Stimulated activated CD8-positive, alpha-beta memory T cell treated with anti-CD3 and anti-CD28 coated beads, Interleukin-15, amount 100 ng/mL, for 4 hours (primary cell): ENCODE results near the gene SOAT1.

Experiments used
- DNase-seq, 2 donors: peaks; one replicate each; pipeline ENCODE4 v3.0.0-alpha.2; 2020; ENCODE audit warnings: low read depth in 2 of 2

Gene SOAT1

DNA sequence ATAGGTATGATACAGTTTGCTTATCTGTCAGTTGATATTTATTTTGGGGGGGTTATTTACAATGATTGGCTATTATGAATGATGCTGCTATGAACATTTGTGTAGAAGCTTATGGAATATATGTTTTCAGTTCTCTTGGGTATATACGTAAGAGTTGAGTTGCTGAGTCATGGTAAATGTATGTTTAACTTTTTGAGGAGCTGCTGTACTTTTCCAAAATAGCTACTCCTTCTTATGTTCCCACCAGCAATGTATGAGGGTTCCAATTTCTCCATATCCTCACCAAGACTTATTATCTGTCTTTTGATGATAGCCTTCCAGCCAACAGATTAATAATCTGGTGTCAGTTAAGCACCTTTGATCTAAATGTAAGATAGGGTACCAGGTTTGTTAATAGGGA lies 11.9 kb downstream of the SOAT1 start:
- DNase-seq = no peak

DNA sequence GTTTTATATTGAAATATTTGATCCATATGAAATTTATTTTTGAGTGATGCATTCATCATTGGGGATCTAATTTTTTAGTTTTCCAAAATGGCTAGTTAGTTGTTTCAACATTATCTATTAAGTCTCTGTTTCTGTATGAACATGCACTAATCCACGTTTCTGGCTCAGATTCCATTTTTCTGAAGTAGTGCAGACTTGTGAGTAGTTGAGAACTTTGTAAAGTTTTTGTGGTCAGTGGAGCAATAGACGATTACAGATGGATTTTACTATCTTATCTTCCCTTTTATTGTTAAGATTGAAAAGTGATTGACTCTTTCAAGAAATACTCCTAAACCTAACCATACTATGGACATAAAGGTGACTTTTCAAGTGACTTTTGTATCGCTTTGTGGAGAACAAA lies 16.7 kb downstream of the SOAT1 start:
- no peak for DNase-seq

DNA sequence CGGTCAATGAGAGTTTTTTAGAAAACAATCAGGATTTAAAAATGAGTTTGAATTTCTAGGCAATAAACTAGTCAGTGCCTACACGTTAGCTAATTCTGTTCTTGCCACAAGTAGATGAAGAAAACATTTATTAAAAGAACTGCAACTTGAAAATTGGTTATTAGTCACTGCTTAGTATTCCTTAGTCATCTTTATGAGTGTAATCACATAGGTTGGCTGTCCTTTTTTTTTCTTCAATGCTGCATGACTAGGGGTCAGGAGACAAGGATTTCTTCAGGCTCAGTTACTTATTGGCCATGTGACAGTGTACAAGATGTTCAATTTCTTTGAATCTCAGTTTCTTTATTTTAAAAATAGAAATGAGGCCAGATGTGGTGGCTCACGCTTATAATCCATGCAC lies 17.1 kb downstream of the SOAT1 start:
- DNase-seq = no peak

DNA sequence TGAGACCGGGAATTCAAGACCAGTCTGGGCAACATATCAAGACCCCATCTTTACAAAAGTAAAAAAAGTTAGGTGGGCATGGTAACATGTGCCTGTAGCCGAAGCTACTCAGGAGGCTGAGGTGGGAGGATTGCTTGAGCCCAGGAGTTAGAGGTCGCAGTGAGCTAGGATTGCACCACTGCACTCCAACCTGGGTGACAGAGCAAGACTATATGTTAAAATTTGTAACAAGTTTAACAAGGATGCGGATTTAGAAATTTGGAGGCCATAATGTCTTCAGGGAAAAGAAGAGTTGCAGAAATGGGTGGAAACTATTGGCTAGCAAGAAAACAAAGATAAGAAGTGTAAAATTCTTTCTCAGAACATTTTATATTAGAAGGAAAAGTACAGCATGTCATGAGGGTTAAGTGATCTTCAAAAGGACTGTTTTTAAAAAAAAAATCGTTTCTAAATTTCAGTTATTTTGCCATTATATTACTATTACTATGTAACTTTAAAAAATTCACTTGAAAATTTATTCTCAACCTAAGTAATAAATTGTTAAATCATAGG lies 17.6 kb downstream of the SOAT1 start:
- no peak for DNase-seq

DNA sequence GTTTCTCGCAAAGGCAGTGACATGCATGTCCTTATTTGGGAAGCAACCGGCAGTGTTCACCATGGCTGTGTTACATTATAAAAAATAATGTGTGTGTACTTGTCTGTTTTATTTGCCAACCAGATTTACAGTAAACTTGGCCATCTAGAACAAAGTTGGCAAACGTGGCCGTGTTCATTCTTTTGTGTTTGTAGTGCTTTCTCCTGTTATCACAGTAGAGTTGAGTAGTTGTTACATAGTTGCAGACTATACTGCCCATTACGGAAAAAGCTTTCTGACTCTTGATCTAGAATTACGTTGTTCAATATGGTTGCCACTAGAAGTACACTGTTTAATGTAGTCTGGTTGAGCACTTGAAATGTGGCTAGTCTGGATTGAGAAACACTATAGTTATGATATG lies 19.4 kb downstream of the SOAT1 start:
- DNase-seq = no peak

DNA sequence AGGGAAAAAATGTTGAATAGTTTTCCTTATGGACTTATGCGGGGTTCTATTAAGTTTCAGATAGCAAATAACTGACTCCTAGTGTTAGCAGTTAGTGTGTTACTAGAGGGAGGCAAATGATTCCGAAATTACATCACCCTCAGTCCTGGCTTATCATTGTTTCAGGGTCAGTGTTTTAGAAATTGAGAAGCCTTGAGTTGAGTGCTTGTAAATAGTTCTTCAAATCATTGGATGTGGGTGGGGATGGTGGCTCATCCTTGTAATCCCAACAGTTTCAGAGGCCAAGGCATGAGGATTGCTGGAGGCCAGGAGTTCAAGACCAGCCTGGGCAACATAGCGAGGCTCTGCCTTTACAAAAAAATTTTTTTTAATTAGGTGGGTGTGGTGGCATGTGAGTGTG lies 21.3 kb downstream of the SOAT1 start:
- no peak for DNase-seq

DNA sequence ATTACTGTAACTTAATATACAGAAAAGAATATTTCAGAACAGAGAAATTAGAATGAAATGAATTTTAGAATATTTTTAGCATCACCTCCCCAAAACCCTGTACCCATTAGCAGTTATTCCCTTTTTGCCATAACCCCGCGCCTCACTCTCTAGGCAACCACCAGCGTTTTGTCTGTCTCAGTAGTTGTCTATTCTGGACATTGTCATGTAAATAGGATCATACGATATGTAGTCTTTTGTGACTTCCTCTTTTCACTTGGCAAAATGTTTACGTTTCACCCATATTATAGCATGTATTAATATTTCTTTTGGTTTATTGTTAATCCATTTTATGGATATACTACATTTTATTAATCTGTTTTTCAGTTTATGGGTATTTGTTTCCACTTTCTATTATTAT lies 24.9 kb downstream of the SOAT1 start:
- no peak for DNase-seq

DNA sequence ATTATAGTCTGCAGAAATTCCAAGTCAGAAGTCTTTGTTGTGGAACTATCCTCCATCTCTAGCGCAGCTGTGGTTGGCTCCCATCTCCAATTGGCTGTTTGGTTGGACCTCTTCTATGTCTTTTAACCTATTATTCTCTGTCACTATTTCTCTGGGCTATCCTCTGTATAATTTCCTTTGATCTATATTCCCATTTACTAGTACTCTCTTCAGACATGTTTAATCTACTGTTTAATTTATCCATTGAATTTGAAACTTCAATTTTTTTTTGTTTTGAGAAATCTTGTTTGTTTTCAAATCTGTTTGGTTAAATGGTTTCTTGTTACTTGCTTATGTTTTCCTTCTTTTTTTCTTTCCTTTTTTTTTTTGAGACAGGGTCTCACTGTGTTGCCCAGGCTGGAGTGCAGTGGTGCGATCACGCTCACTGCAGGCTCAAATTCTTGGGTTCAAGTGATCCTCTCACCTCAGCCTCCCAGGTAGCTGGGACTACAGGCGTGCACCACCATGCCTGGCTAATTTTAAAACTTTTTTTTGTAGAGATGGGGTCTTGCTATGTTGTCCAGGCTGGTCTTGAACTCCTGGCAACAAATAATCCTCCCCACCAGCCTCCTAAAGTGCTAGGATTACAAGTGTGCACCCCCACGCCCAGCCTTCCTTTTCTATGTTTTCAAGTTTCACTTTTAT lies 28.1 kb downstream of the SOAT1 start:
- no peak for DNase-seq

DNA sequence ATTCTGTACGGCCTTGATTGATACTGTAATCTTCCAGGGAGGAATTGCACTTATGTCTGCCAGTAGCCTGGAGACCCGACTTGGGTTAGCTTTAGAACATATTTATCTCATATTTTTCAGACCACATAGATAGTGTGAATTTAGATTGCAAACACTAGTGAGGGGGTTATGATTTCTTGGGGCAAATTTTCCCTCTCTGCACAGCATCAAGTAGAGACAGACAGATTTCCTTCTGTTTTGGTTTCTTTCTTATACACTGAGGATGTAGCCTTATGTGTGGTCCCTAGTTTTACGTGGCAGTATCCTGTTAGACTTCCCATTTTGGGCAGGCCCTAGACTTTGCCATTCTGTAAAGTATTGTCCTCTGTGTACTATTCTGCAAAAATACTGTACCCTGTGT lies 29.0 kb downstream of the SOAT1 start:
- DNase-seq = no peak

DNA sequence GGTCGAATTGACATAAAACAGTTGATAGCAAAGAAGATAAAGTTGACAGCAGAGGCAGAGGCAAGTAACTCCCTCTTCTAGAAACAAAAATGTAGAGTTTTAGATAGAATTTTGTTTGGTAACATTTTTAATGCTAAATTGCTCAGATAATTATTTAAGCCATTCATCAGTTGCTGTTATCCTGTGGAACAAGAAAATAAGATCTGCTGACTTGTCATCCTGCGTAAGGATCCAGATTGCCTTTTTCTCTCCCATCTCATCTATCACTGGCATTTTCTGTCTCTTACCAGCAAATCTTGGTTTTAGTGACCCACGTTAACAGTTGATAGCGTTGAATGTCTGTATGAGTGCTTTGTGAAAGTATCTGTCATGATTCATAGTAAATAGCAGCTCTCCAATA lies 29.8 kb downstream of the SOAT1 start:
- no peak for DNase-seq

DNA sequence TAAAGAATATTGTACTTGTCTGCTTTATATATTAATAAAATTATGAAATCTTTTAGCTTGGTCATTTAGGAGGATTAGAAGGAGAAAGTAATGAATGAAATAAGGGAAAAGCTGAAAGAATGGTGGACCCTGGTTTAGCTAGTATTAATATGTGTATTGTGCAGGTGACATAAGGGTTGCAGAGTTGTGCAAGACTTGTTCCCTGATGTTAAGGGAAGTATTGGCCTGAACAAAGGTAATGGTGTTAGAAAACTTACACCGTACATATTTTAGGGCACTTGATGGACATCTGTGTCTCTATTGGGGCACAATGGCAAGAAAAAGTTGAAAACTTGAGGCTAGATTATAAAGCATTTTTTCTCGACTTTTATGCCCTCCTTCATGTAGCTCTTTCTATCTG lies 32.2 kb downstream of the SOAT1 start:
- no peak for DNase-seq

DNA sequence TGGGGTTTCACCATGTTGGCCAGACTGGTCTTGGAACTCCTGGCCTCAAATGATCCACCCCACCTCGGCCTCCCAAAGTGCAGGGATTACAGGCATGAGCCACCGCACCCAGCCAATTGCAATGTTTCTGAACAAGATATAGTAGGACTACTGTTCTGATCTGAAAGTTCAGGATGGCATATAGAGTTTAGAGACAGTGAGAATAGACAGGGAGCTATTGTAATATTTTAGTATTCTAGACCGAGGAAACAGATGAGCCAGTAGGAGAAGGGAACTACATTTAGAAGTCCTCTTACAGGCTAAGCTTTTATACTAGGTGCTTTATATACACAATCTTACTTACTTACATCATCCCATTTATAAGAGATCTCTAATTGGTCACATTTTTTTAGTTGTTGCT lies 33.1 kb downstream of the SOAT1 start:
- DNase-seq = no peak

DNA sequence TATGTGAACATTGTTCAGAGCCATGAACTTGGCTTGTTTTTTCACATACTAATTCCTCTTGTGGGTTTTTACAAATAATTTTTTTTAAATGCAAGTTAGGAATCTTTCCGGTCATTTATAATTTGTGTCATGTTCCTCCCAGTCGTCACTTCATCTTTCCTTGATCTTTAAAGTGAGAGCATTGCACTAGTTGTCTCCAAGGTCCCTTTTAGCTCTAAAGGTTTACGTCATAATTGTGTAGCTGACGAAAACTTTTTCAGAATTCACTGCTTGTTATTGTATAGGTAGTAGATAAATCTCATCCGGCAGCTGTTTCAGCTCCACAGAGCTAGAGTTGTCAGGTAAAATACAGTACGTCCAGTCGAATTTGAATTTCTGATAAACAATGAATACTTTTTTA lies 33.6 kb downstream of the SOAT1 start:
- DNase-seq = no peak

DNA sequence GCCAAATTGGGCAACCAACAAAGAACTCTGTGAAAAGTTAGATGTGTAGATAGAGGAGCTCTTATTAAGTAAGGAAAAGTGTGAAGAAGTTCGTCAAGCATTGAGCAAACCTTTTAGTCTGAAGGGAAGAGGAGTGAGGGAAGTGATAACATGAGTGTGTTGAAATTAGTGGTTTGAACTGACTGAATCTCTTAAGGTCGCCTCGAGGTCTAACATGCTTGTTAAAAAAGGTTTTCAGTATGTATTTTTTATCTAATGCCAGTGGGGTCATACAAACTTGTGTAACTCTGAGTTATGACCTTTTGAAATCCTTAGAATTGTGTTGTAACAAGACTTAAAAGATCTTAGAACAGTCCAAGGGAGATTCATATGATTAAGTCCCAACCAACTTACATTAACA lies 34.1 kb downstream of the SOAT1 start:
- no peak for DNase-seq

DNA sequence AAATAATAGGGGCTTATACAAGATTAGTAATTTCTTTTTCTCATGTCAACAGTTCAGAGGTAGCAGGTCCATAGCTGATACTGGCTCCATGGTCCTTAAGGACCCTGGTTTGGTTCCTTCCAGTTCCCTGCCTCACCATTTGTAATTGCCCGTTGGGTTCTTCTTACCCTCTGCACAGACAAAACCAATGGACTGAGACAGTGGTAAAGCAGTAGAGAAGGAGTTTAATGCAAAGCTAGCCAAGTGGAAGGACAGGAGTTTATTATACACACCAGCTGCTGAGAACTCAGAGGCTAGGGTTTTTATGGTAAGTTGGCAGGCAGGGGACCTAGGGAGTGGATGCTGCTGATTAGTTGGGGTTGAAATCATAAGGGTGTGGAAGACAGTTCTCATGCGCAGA lies 36.3 kb downstream of the SOAT1 start:
- DNase-seq = no peak

DNA sequence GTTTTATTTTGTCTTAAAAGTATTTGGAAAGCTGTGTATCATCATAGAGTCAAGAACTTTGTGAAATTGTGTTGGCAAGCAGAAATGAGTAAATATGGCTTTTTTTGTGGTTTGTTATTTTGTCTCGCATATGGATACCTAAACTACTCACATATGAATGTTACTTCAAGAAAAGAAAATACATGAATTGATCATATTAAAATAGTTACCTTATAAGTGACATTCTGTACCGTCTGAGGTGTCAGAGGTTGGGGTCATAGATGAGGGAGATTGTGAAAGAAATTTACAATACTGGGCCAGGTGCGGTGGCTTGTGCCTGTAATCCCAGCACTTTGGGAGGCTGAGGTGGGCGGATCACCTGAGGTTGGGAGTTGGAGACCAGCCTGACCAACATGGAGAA lies 40.8 kb downstream of the SOAT1 start:
- no peak for DNase-seq

DNA sequence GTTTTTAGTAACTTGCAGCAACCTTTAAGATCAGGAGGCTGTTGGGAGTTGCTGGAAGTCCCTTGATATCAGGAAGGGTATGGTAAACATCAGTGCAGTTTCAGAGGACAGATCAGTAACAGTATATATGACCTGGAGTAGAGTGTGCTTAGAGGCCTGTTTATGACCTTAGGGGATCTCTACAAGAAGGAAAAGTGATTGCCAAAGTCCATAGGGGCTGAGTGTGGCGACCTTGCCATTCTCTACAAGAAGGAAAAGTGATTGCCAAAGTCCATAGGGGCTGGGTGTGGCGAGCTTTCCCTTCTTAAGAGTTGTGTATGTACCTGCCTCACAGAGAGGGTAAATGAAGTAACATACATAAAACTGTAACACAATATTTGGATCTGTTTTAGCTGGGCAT lies 43.7 kb downstream of the SOAT1 start:
- DNase-seq = no peak

DNA sequence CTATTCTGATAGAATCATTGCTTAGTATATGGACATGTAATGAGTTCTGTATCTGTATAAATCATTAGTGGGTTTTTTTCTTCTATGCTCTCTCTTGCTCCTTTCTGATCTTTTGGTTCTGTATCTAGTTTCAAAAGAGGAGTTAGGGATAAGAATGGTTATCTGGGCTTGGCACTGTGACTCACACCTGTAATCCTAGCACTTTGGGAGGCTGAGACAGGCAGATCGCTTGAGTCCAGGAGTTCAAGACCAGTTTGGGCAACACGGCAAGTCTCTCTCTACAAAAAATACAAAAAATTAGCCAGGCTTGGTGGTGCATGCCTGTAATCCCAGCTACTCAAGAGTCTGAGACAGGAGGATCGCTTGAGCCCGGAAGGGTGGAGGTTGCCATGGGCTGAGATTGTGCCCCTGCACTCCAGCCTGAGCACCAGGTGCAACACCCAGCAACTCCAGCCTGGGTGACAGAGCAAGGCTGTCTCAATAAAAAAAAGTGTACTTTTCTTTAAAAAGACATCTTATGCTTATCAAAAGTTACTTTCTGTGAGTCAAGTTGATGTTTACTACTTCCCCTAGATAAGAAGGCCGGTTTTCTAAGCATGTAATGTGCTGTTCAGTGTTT lies 44.5 kb downstream of the SOAT1 start:
- DNase-seq = no peak

DNA sequence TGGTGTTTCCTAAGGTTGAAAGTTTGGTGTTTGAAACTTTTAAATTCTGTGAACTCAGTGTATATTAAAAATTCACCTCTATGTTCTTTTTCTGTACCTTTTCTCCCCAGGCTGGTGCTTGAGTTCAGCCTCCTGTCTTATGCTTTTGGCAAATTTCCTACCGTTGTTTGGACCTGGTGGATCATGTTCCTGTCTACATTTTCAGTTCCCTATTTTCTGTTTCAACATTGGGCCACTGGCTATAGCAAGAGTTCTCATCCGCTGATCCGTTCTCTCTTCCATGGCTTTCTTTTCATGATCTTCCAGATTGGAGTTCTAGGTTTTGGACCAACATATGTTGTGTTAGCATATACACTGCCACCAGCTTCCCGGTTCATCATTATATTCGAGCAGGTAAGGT lies 47.3 kb downstream of the SOAT1 start:
- no peak for DNase-seq

DNA sequence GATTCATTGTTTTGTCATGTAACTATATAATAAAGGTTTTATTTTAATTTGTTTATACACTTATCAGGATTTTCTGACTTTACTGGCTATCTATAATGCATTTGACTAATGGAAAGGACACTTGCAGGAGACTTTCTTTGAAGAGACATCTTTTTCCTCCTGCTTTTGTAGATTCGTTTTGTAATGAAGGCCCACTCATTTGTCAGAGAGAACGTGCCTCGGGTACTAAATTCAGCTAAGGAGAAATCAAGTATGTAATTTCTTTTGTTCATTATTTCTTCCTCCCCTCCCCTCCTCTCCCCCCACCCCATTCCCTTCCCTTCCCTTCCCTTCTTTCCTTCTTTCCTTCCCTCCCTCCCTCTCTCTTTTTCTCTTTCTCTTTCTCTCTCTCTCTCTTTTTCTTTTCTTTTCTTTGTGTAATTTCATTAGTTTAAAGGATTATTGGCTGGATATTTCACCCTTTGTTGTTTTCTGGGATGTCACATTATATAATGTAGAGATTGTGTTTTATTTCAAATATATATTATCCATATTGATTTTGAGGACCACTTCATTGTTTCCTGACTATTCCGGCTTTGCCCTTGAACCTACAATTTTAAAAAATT lies 48.4 kb downstream of the SOAT1 start:
- DNase-seq = no peak

DNA sequence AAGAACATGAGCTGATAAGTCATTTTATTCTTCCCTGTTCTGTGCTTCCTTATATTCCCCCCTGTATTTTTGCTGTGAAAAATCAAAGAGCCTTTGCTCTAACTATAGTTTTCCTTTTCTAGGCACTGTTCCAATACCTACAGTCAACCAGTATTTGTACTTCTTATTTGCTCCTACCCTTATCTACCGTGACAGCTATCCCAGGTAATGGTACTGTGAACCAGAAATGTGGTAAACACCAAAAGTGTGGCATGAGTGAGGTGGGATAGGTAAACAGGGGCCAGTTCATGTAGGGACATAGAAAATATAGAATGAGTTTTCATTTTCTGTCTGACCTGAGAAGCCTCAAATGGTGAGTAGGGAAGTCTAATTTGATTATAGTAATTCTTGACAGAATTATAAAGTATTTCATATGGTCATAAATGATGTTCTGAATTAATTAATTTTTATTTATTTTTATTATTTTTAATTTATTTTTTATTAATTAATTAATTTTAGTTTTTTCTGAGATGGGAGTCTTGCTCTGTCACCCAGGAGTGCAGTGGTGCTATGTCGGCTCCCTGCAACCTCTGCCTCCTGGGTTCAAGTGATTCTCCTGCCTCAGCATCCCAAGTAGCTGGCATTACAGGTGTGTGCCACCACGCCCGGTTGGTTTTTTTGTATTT lies 49.3 kb downstream of the SOAT1 start:
- DNase-seq = no peak

DNA sequence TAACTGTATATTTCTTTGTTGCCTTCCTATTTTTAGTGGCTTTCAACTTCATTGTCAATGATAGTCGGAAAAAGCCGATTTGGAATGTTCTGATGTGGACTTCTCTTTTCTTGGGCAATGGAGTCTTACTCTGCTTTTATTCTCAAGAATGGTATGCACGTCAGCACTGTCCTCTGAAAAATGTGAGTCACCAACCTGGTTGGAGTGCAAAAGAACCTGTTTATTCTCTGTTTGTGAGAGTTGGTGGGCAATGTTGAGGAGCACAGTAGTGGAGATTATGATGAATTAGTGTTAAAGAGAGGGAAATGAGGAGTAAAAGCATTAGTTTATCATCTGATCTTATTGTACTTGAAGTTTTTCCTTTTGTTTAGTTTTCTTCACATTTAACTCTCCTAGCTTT lies 57.7 kb downstream of the SOAT1 start:
- no peak for DNase-seq

DNA sequence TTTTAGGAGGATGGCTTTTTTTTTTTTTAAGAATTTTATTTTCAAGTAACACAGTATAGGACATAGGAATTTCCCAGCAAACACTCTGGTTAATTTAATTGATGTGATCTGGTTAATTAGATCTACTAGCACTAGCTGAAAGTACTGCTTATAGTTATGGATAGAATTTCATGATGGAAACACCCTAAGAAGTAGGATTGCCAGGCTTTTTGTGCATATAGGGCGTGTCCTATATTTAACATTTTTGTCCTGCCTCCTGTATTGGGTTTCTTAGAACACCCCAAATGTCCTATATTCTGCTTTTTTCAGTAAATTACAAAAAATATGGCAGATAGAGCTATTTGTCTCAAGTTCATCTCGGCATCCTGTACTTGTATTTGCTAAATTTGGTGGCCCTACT lies 58.6 kb downstream of the SOAT1 start:
- DNase-seq = no peak
